Measurements from ENCODE around the gene HOXC5. TPM values are rescaled to one million over a fixed set of nuclear protein-coding genes. Genes with fewer than 3 reads are reported as not detected.

HOXC5 gene
- total RNA-seq, 1 donor from 2014 or later = not detected

DNA sequence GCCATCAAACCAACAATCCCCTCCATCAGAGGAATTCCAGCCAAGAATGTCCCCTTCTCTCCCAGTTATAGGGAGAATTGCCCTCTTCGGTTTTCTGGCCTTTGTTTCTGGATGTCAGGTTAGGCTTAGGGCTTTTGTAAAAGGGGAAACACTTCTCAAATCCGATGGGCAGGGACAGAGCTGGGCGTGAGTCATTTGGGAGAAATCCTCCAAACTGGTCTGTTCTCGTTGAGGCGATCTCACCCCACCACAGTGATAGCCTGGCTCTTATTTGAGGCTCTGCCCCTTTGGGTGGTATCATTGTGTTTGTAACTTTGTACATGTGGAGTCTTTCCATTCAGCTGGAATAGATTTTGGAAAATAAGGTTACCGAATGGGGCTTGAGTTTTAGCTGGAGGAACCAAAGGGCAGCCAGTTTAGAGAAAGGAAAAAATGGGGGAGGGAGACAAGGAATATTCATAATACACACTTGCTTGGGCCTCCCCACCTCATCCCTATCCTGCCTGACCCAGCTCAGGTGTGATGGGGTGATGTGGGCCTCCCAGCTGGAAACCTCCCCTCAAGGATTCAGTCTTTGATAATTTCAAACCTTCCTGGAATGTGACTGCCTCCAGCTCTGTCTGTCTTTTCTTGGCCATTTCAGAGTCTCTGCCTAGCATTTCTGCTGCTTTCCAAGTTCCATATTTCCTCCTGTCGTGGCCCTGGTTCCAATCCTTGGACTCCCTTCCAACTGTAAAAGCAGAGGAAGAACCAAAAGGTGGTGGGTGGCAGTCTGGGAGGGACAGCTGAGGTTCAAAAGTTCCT, 28.3 kb downstream of the HOXC5 start:
- H3K36me3 Mint-ChIP-seq (ENCODE audit: low read depth, unreplicated experiment) = no peaks in the 10 kb centered on the region
- TF ChIP-seq, protein P1, sequence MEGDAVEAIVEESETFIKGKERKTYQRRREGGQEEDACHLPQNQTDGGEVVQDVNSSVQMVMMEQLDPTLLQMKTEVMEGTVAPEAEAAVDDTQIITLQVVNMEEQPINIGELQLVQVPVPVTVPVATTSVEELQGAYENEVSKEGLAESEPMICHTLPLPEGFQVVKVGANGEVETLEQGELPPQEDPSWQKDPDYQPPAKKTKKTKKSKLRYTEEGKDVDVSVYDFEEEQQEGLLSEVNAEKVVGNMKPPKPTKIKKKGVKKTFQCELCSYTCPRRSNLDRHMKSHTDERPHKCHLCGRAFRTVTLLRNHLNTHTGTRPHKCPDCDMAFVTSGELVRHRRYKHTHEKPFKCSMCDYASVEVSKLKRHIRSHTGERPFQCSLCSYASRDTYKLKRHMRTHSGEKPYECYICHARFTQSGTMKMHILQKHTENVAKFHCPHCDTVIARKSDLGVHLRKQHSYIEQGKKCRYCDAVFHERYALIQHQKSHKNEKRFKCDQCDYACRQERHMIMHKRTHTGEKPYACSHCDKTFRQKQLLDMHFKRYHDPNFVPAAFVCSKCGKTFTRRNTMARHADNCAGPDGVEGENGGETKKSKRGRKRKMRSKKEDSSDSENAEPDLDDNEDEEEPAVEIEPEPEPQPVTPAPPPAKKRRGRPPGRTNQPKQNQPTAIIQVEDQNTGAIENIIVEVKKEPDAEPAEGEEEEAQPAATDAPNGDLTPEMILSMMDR (IDR thresholded peaks at IDR 0.05; ENCODE audit: insufficient read depth, low read depth, low read length) = no peak
- TF ChIP-seq EZH2 (IDR thresholded peaks at IDR 0.05; ENCODE audit: insufficient read depth, low read length) = peak; percentile 27
- Histone ChIP-seq H3K4me1 (ENCODE audit: insufficient read depth, low read length) (no peaks in the 10 kb centered on the region), H3K27ac (ENCODE audit: low read depth, low read length) (no peak overlapping the region), H3K4me2 (ENCODE audit: low read length) (no peak overlapping the region), H3K9ac (ENCODE audit: low read length) (no peak overlapping the region), H3K27me3 (ENCODE audit: insufficient read depth, low read length) (peaks cover 74% of the 10 kb centered on the region), H3K4me3 (ENCODE audit: insufficient read depth, low read depth, low read length) (no peak overlapping the region), H3K9me3 (ENCODE audit: insufficient read depth, low read depth, low read length) (no peaks in the 10 kb centered on the region), H3K36me3 (ENCODE audit: insufficient read depth, low read length) (no peaks in the 10 kb centered on the region), H2AFZ (ENCODE audit: low read depth, low read length) (no peak overlapping the region), H3K79me2 (ENCODE audit: insufficient read depth, low read length) (no peaks in the 10 kb centered on the region), H4K20me1 (ENCODE audit: insufficient read depth, low read length) (no peaks in the 10 kb centered on the region)
- H3K4me3 Mint-ChIP-seq (ENCODE audit: unreplicated experiment) = no peak overlapping the region
- H3K9me3 Mint-ChIP-seq (ENCODE audit: unreplicated experiment) = peaks cover 4% of the 10 kb centered on the region
- FAIRE-seq = no peak
- no peak overlapping the region for H3K27ac Mint-ChIP-seq (ENCODE audit: unreplicated experiment)
- DNase-seq (ENCODE audit: low read depth) = no peak
- H3K27me3 Mint-ChIP-seq (ENCODE audit: low read depth, unreplicated experiment) = peaks cover 94% of the 10 kb centered on the region
- no peaks in the 10 kb centered on the region for H3K4me1 Mint-ChIP-seq (ENCODE audit: low read depth, unreplicated experiment)

DNA sequence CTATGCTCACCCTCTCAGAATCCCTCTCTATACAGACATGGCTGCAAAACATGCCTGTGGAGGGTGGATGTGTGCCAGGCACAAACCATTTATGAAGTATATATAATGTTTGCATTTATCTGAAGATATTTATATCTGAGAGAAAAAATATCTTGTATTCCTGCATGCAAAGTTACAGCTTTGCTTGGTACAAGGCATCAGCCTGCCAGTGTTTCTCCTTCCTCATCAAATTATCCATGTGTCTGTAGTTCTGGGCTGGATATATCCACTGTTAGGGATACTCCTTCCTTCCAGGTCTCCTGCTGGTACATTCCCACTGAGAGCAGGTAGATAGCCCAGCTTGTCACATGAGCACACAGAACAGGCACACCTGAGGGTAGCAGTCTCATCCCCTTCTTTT, 32.8 kb downstream of the HOXC5 start:
- Mint-ChIP-seq H3K27ac (ENCODE audit: unreplicated experiment) (no peak overlapping the region), H3K4me1 (ENCODE audit: low read depth, unreplicated experiment) (no peaks in the 10 kb centered on the region), H3K4me3 (ENCODE audit: unreplicated experiment) (no peak overlapping the region), H3K9me3 (ENCODE audit: unreplicated experiment) (peaks cover 4% of the 10 kb centered on the region), H3K36me3 (ENCODE audit: low read depth, unreplicated experiment) (no peaks in the 10 kb centered on the region), H3K27me3 (ENCODE audit: low read depth, unreplicated experiment) (peaks cover 84% of the 10 kb centered on the region)
- Histone ChIP-seq H3K9ac (ENCODE audit: low read length) (no peak overlapping the region), H2AFZ (ENCODE audit: low read depth, low read length) (no peak overlapping the region), H3K79me2 (ENCODE audit: insufficient read depth, low read length) (no peaks in the 10 kb centered on the region), H3K27me3 (ENCODE audit: insufficient read depth, low read length) (peaks cover 49% of the 10 kb centered on the region), H3K27ac (ENCODE audit: low read depth, low read length) (no peak overlapping the region), H4K20me1 (ENCODE audit: insufficient read depth, low read length) (no peaks in the 10 kb centered on the region), H3K4me2 (ENCODE audit: low read length) (no peak overlapping the region), H3K4me3 (ENCODE audit: insufficient read depth, low read depth, low read length) (no peak overlapping the region), H3K9me3 (ENCODE audit: insufficient read depth, low read depth, low read length) (no peaks in the 10 kb centered on the region), H3K36me3 (ENCODE audit: insufficient read depth, low read length) (no peaks in the 10 kb centered on the region), H3K4me1 (ENCODE audit: insufficient read depth, low read length) (no peaks in the 10 kb centered on the region)
- FAIRE-seq = no peak
- no peak for DNase-seq (ENCODE audit: low read depth)
- no peak for TF ChIP-seq EZH2 (IDR thresholded peaks at IDR 0.05; ENCODE audit: insufficient read depth, low read length)
- TF ChIP-seq, protein P1 (IDR thresholded peaks at IDR 0.05; ENCODE audit: insufficient read depth, low read depth, low read length) = no peak

DNA sequence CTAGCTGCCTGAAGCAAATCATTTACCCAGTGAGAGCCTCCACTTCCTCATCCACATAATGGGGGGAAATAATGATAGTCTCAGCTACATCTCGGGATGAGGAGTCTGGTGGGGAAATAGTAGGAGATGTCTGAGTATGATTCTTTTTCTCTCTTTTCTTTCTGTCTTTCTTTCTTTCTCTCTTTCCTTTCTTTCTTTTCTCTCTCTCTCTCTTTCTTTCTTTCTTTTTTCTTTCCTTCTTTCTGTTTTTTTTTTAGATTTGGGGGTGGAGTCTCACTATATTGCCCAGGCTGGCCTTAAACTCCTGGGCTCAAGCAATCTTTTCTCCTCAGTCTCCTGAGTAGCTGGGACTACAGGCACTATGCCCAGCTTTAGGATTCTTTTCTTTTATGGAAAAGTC, 33.6 kb downstream of the HOXC5 start:
- Histone ChIP-seq H3K9ac (ENCODE audit: low read length) (no peak overlapping the region), H2AFZ (ENCODE audit: low read depth, low read length) (no peak overlapping the region), H3K36me3 (ENCODE audit: insufficient read depth, low read length) (no peaks in the 10 kb centered on the region), H3K4me3 (ENCODE audit: insufficient read depth, low read depth, low read length) (no peak overlapping the region), H3K27me3 (ENCODE audit: insufficient read depth, low read length) (peaks cover 44% of the 10 kb centered on the region), H3K79me2 (ENCODE audit: insufficient read depth, low read length) (no peaks in the 10 kb centered on the region), H3K27ac (ENCODE audit: low read depth, low read length) (no peak overlapping the region), H3K4me2 (ENCODE audit: low read length) (no peak overlapping the region), H4K20me1 (ENCODE audit: insufficient read depth, low read length) (no peaks in the 10 kb centered on the region), H3K4me1 (ENCODE audit: insufficient read depth, low read length) (no peaks in the 10 kb centered on the region), H3K9me3 (ENCODE audit: insufficient read depth, low read depth, low read length) (no peaks in the 10 kb centered on the region)
- Mint-ChIP-seq H3K9me3 (ENCODE audit: unreplicated experiment) (peaks cover 4% of the 10 kb centered on the region), H3K27ac (ENCODE audit: unreplicated experiment) (no peak overlapping the region), H3K27me3 (ENCODE audit: low read depth, unreplicated experiment) (peaks cover 84% of the 10 kb centered on the region), H3K4me1 (ENCODE audit: low read depth, unreplicated experiment) (no peaks in the 10 kb centered on the region), H3K36me3 (ENCODE audit: low read depth, unreplicated experiment) (no peaks in the 10 kb centered on the region), H3K4me3 (ENCODE audit: unreplicated experiment) (no peak overlapping the region)
- FAIRE-seq (no peak), DNase-seq (ENCODE audit: low read depth) (no peak)
- TF ChIP-seq EZH2 (IDR thresholded peaks at IDR 0.05; ENCODE audit: insufficient read depth, low read length) = no peak
- TF ChIP-seq, protein P1 (IDR thresholded peaks at IDR 0.05; ENCODE audit: insufficient read depth, low read depth, low read length) = no peak
